GM21360 (cell line): ENCODE results near the gene GRAP2.
A peak's percentile ranks its signal among the peaks of the same experiment; 100 is the strongest.
"Not testable (repeated sequence)": the region's sequence is repeated elsewhere in the genome, so short reads cannot be mapped to it uniquely, and the experiment has no call there.

ENCODE experiments used
- ATAC-seq: cut with Tn5 transposase; IDR thresholded peaks from one replicate; pipeline ENCODE4 v1.9.1; 2021; ENCODE audit warnings: mild to moderate bottlenecking, moderate library complexity; ENCODE audit not compliant: unreplicated experiment

Gene GRAP2

DNA sequence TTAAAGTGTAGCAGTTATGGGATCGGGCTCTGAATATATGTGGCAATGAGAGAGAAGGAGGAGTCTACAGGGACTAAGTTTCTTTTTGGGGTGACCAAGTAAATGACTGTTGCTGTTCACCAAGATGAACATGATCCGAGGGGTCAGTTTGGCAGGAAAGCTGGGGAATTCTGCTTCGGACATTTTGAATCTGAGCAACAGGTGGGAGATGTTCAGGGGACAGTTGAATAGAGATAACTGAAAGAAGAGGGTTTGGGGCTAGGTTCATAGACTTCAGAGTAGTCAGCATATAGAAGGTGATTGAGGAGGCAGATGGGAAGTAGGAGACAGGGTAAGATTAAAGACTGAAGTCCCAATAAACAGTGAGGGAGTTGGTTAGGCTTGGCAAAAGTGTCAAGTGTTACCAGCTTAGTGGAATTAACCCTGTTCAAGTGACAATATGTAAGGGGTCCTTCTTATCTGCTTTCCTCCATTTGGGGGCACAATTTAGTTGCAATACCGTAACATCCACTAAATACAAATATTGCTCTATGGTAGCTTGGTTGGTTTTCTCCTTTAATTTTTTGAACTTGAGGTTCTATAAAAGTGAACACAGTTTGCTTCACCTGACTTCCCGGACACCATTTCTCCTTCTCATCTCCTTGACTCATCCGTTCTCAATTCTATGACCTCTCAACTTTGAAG is 4.4 kb upstream of the GRAP2 start:
- no peak for ATAC-seq

DNA sequence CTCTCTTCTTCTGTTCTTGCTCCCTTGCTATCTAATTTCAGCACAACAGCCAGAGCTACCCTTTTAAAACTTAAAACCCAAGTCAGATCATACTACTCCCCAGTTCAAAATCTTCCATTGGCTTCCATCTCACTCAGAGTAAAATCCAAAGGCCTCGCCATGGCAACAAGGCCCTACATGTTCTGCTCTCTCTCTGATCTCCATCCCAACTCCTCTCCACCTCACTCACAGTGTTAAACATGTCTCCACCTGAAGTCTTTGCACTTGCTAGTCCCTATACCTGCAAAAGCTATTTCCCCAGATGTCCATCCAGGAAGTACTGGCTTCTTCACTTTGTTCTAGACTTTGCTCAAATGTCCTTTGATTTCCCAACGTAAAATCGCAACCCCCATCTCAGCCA is 3.0 kb upstream of the GRAP2 start:
- no peak for ATAC-seq

DNA sequence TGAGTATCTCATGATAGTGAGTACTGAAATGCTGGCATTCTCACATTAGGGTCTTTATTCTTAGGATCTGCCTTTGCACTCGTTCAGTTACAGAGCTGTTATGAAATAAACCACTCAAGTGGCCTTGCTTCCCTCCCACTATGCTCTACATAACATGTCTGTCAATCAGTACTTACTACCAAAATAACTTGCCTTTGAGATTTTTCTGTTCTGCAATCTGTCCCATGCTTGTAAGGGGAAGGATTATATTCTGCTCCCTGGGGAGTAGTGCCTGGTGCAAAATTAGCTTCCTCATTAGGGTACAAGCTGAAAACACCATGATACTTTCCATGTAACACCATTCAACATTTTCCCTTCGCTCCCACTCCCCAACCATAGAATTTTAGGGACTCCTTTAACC is 1.9 kb upstream of the GRAP2 start:
- peak; percentile 62 for ATAC-seq

DNA sequence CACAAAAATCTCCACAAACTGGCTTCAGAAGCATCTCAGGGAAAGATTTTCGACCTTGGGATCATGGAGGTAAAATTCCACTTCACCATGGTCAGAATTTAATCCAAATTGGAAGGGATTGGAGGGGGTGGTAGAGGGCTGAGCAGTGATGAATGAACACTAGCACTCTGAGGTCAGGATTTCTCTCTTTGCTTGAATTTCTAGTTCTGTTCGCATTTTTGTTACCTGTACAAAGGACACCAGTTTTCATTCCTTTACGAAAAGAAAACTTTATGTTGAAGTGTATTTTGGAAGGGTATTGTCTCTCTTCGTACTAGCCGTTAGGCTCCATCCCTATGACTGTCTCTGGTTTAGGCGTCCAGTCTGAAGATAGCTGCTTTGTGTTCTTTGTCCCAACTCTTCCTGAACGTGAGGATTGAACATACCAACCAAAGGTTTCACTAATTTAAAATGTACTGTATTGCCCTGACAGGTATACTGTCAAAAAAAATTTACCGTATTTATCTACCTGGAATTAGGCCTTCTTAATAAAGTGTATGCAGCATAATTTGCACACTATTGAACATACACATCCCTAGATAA is 772 bp downstream of the GRAP2 start:
- ATAC-seq, result no peak

GRCh38 chr22:39904024-39904423 is 3.1 kb downstream of the GRAP2 start:
- ATAC-seq, result not testable (repeated sequence)

GRCh38 chr22:39904862-39905261 is 4.0 kb downstream of the GRAP2 start:
- ATAC-seq, result no peak

- no peak for ATAC-seq
These were observed 4.8 kb downstream of the GRAP2 start for GRCh38 chr22:39905687-39906086.

DNA sequence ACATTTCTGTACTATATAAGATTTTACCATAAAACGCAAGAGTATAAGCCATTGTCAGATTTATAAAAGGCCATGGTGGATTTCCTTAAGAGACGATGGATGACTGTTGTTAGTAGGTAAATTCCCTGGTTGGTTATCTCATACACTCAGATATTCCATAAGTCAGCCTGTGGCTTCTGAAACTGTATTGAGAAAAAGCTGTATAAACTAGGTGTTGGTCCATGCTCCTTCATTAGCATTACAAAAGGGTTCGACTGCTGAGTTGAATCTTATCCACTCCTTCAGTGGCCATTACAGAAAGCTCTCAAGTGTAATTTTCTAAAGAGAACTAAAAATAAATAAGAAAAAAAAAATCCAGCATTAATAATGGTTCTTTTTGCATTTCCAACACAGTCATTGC is 5.3 kb downstream of the GRAP2 start:
- ATAC-seq, result no peak

- no peak for ATAC-seq
These were observed 6.2 kb downstream of the GRAP2 start for GRCh38 chr22:39907047-39907446.

DNA sequence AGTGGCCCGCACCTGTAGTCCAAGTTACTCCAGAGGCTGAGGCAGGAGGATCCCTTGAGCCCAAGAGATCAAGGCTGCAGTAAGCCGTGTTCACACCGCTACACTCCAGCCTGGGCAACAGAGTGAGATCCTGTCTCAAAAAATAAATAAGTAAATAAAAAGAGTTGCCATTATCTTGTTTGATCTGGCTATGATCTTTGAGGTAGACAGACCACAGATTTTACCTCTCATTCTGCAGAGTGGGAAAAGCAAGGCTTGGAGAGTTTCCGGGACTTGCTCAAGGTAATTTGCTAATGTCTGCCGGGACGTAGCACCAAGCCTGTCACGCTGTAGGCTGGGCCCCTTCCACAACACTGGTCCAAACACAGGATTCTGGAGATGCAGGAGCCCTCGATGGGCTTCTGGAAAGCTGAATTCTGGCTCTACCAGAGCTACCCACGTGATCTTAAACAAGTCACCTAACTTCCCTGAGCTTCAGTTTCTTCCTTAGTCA is 6.8 kb downstream of the GRAP2 start:
- no peak for ATAC-seq

GRCh38 chr22:39908136-39908535 is 7.3 kb downstream of the GRAP2 start:
- no peak for ATAC-seq

DNA sequence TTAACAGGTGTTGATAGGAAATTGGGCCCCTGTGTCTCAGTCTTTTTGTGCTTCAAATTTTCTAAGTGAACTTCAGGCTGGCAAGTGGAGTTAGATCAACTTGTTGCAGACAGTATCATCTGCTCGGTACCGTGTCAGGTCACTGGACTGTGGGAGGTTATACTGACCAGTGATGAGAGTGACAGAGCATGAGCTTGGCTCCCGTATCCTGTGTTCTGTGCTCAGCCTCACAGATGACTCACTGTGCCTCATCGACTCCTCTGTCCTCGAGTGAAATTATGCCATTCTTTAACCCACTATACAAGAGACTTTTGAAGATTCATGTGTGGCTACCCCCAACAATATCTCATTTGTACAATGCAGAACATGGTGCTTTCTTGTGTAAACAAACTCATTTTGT is 7.9 kb downstream of the GRAP2 start:
- ATAC-seq, result no peak

- no peak for ATAC-seq
These were observed 10.2 kb downstream of the GRAP2 start for GRCh38 chr22:39910876-39911613.

GRCh38 chr22:39913321-39913720 is 12.4 kb downstream of the GRAP2 start:
- ATAC-seq, result no peak

DNA sequence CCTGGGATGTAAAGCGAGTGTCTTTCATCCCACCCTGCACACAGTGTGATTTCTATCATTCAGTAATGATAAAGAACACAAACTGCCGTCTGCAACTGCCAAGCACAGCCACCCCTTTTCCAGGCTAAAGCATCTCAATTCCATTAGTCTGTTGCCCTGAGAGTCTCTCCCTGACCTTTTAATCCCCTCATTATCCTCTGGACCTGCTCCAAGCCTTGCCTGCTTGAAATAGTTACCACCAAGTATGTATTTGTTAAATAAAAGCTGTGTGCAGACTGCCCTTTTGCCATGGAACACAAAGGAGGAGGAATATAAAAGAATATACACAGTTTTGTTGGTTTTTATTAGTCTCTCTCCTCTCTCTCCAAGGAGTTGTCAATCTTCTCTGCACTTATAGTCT is 13.0 kb downstream of the GRAP2 start:
- ATAC-seq, result no peak

DNA sequence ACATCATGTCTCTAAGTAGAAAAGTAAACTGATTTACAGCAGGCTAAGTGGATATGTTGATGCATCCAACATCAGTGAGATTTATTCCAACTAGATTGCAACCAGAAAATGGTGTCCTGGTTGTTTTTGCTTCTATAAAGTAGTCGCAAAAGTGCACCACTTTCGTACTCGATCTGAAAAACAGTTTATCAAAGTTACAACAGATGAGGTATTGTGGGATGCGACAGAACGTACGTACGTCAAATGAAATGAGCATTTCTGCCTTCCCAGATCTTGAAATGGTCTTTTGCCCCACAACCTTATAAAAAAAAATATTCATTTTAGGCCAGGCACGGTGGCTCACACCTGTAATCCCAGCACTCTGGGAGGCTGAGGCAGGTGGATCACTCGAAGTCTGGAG is 13.7 kb downstream of the GRAP2 start:
- ATAC-seq, result no peak

DNA sequence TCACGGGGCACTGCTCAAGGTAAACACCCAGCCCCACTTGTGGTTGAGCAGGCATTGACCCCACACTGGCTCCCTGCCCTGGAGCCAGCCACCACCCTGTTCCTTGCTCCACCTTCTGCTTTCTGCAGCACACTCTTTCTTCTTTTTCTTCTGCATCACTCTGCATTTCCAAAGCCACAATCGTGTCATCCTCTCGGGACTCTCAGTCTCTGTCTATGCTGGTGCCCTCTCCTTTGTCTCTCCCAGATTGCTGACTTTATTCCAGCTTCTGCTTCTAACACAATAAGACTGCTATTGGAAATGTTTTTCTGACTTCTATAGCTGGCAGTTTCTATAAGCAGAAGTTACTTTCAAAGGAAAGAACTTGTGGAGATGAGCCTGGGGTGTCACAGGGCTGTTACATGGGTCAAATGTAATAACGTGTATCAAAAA is 14.4 kb downstream of the GRAP2 start:
- no peak for ATAC-seq

- no peak for ATAC-seq
These were observed 15.6 kb downstream of the GRAP2 start for GRCh38 chr22:39916496-39916895.

- ATAC-seq, result no peak
These were observed 16.3 kb downstream of the GRAP2 start for GRCh38 chr22:39917197-39917643.

DNA sequence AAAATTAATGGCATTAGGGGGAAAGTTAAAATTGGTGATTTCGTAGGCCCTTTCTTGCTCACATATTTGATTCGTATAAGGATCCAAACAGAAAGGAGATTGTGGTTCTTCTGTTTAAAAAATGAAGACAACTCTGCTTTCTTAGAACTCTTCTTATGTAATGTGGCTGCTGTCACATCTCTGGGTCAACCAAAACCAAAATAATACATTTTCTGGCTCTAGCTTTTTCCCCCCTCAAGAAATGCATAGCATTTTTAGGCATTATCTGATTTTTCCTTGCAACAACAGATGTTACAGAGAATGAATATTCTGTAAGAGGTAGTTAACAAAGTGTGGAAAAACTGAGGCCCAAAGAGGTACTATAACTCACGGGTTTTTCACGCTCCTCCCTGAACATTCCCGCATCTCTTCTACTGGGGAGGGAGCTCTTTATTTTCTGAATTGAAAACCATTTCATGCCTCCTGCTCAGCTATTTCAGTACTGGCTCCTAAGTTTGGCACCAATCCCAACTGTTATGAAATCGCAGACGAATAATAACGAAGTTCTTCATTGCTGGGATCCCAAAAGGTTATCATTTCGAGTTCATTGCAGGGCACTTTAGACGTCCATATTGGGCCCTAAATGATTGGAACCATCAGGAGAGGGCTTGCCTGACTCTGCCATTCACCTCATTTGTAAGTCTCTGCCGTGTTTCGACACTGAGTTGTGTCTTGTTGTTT is 17.1 kb downstream of the GRAP2 start:
- no peak for ATAC-seq

DNA sequence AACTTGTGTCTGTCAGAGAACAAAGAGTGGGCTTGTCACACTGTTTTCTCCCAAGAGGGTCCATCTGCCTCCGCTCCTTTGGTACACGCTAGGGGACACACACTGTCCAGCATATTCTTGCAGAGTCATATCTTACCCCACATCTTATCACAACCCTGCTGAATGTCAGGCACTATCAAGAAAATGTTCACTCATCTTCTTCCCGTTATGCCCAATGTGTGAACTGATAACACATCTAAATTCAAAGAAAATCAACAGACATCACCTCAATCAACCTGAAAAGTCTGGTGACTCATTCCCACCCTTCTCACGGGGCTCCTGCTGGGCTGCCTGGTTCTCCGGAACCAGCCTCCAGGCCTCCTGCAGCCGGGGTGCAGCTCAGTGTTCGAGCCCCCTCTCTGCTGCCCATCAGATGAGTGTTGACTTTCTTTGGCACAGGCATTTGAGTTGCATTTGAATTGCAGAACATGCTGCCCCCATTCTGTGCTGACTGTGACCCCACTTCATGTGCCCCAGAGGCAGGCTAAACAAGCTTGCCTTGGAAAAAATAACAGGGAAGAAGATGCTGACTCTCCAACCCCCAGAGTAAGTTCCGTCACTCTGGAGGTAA is 19.4 kb downstream of the GRAP2 start:
- ATAC-seq, result no peak
